HCT116 (cell line): ENCODE results near the gene ACOT11. TPM values are rescaled to one million over a fixed set of nuclear protein-coding genes. Genes with fewer than 3 reads are reported as not detected.

Experiments used
- ATAC-seq: fragments of 200-7000 bp; cut with Tn5 transposase; 2 replicates; pipeline ENCODE4 v1.9.1; 2020; ENCODE audit warnings: mild to moderate bottlenecking, moderate library complexity
- BruUV-seq: library from RNA; stranded (reverse); fragments of 400-500 nt; replicated peaks from 2 replicates; lab custom pipeline; 2021; lab: Mats Ljungman, UMichigan
- CTCF ChIA-PET: fragments of 300-600 bp; sonication (Branson Sonifier 250); formaldehyde crosslinking; loops from one replicate; lab custom pipeline; 2021; ENCODE audit warnings: antibody characterized with exemption; lab: Charles Lee
- POLR2A ChIA-PET: fragments of 300-600, 350-600 bp; sonication (Branson Sonifier 250); formaldehyde crosslinking; loops from one replicate; lab custom pipeline; 2021; ENCODE audit warnings: antibody characterized with exemption; lab: Charles Lee
- RAD21 ChIA-PET, 2 experiments: fragments of 300-600 bp; sonication (Branson Sonifier 250); formaldehyde crosslinking; loops; one replicate each; lab custom pipeline; 2023; ENCODE audit warnings: low total read pairs in 2 of 2; ENCODE audit not compliant: uncharacterized antibody in 2 of 2, unreplicated experiment in 2 of 2, low non-redundant PET in 1 of 2; lab: Charles Lee
- DNase-seq: peaks from one replicate; pipeline ENCODE4 v3.0.0-alpha.2; 2010; ENCODE audit warnings: low read depth, low spot score
- H2AFZ ChIP-seq: fragments of 200-600 bp; shearing (Covaris generic), sonication (generic); 2 replicates; pipeline ENCODE4 v1.6.1; 2017; ENCODE audit warnings: low read depth, mixed run types, mixed read lengths, antibody characterized with exemption, low read length; ENCODE audit not compliant: poor library complexity, severe bottlenecking
- H3K27ac ChIP-seq: 2 replicates; pipeline ENCODE4 v1.5.1; 2012; ENCODE audit warnings: low read depth, low read length
- H3K27me3 ChIP-seq: fragments of 200-600 bp; sonication (generic); 2 replicates; pipeline ENCODE4 v1.6.1; 2016; ENCODE audit warnings: mixed run types, low read length, mixed read lengths; ENCODE audit not compliant: insufficient read depth
- H3K36me3 ChIP-seq, 2 experiments: fragments of 200-500 bp in 1 of 2; fragments of 200-600 bp in 1 of 2; sonication (Bioruptor generic) in 1 of 2; sonication (generic) in 1 of 2; 2 replicates each; pipeline versions ENCODE4 v1.5.1 to v1.6.1; 2014 to 2016; ENCODE audit warnings: low read length in 2 of 2, inconsistent platforms in 1 of 2, mixed read lengths in 1 of 2, mixed run types in 1 of 2; ENCODE audit not compliant: insufficient read depth in 2 of 2, control insufficient read depth in 1 of 2
- H3K4me1 ChIP-seq, 2 experiments: fragments of 200-600 bp in 1 of 2; sonication (generic) in 1 of 2; 2 replicates each; pipeline versions ENCODE4 v1.5.1 to v1.6.1; 2012 to 2017; ENCODE audit warnings: low read length in 2 of 2, inconsistent platforms in 1 of 2, mild to moderate bottlenecking in 1 of 2, mixed read lengths in 1 of 2, mixed run types in 1 of 2, moderate library complexity in 1 of 2; ENCODE audit not compliant: insufficient read depth in 2 of 2, control insufficient read depth in 1 of 2
- H3K4me2 ChIP-seq: fragments of 200-600 bp; sonication (generic); 2 replicates; pipeline ENCODE4 v1.6.1; 2017; ENCODE audit warnings: mixed run types, low read length, mixed read lengths
- H3K4me3 ChIP-seq, 2 experiments: fragments of 200-600 bp in 1 of 2; sonication (generic) in 1 of 2; replicated peaks in 1 of 2; 2 replicates each; pipeline ENCODE4 v1.5.1; 2011 to 2016; ENCODE audit warnings: low read length in 2 of 2, control low read depth in 1 of 2, low read depth in 1 of 2, mild to moderate bottlenecking in 1 of 2, mixed read lengths in 1 of 2, mixed run types in 1 of 2
- H3K79me2 ChIP-seq: fragments of 200-600 bp; sonication (generic); 2 replicates; pipeline ENCODE4 v1.6.1; 2017; ENCODE audit warnings: mild to moderate bottlenecking, mixed run types, low read length, moderate library complexity, mixed read lengths; ENCODE audit not compliant: insufficient read depth
- H3K9ac ChIP-seq: fragments of 200-600 bp; sonication (generic); 2 replicates; pipeline ENCODE4 v1.6.1; 2016; ENCODE audit warnings: low read length, mixed read lengths
- H3K9me2 ChIP-seq: fragments of 200-600 bp; sonication (generic), shearing (Covaris generic); 2 replicates; pipeline ENCODE4 v1.6.1; 2017; ENCODE audit warnings: mixed run types, mild to moderate bottlenecking, moderate library complexity; ENCODE audit not compliant: insufficient read depth
- H3K9me3 ChIP-seq, 2 experiments: fragments of 200-500 bp in 1 of 2; fragments of 200-600 bp in 1 of 2; sonication (Bioruptor generic) in 1 of 2; sonication (generic) in 1 of 2; 2 replicates each; pipeline ENCODE4 v1.6.1; 2014 to 2017; ENCODE audit warnings: low read length in 2 of 2, mixed read lengths in 2 of 2, inconsistent platforms in 1 of 2, low read depth in 1 of 2, mild to moderate bottlenecking in 1 of 2, mixed run types in 1 of 2, moderate library complexity in 1 of 2; ENCODE audit not compliant: control insufficient read depth in 1 of 2, insufficient read depth in 1 of 2
- H4K20me1 ChIP-seq: fragments of 200-600 bp; sonication (generic), shearing (Covaris generic); 2 replicates; pipeline ENCODE4 v1.6.1; 2017; ENCODE audit warnings: mixed run types, mild to moderate bottlenecking, moderate library complexity; ENCODE audit not compliant: insufficient read depth
- ATF3 ChIP-seq: IDR thresholded peaks from 2 replicates; pipeline ENCODE4 v1.6.1; 2012
- CEBPB ChIP-seq: IDR thresholded peaks from 2 replicates; pipeline ENCODE4 v1.6.1; 2012; ENCODE audit warnings: low read depth
- CTCF ChIP-seq, 3 experiments: fragments of 200-600 bp in 1 of 3; sonication (generic) in 1 of 3; IDR thresholded peaks in 2 of 3; conservative IDR thresholded peaks in 1 of 3; 2 replicates each; pipeline ENCODE4 v1.5.1; 2012 to 2017; ENCODE audit warnings: low read depth in 2 of 3, low read length in 2 of 3, antibody characterized with exemption in 1 of 3, borderline replicate concordance in 1 of 3, control low read depth in 1 of 3, mild to moderate bottlenecking in 1 of 3, mixed read lengths in 1 of 3, mixed run types in 1 of 3, moderate library complexity in 1 of 3; ENCODE audit not compliant: insufficient read depth in 1 of 3
- ELF1 ChIP-seq: IDR thresholded peaks from 2 replicates; pipeline ENCODE4 v1.6.1; 2012; ENCODE audit warnings: low read depth, borderline replicate concordance
- EZH2 ChIP-seq: fragments of 200-600 bp; sonication (generic); IDR thresholded peaks from 2 replicates; pipeline ENCODE4 v1.6.1; 2017; ENCODE audit warnings: antibody characterized with exemption, mixed run types
- FOSL1 ChIP-seq: IDR thresholded peaks from 2 replicates; pipeline ENCODE4 v1.6.1; 2012; ENCODE audit warnings: low read depth
- JUND ChIP-seq: IDR thresholded peaks from 2 replicates; pipeline ENCODE4 v1.6.1; 2012
- SP1 ChIP-seq: IDR thresholded peaks from 2 replicates; pipeline ENCODE4 v1.6.1; 2012; ENCODE audit warnings: low read depth
- TCF7L2 ChIP-seq: IDR thresholded peaks from 2 replicates; pipeline ENCODE4 v1.7.0; 2011; ENCODE audit warnings: borderline replicate concordance, inconsistent platforms; ENCODE audit not compliant: insufficient read depth, insufficient read length; ENCODE audit errors: extremely low read depth
- YY1 ChIP-seq: IDR thresholded peaks from 2 replicates; pipeline ENCODE4 v1.6.1; 2011; ENCODE audit warnings: low read length, low read depth, moderate library complexity, mild to moderate bottlenecking; ENCODE audit not compliant: insufficient replicate concordance; ENCODE audit errors: extremely low read depth
- ZNF274 ChIP-seq: fragments of 200-500 bp; sonication (Bioruptor generic); IDR thresholded peaks from 2 replicates; pipeline ENCODE4 v1.6.1; 2014; ENCODE audit warnings: mild to moderate bottlenecking, low read depth, low read length, inconsistent platforms
- intact Hi-C: fragments of 100-400 bp; cut with micrococcal nuclease; formaldehyde crosslinking; loops from 2 replicates; pipeline ENCODE4 v1.10.0; 2022
- total RNA-seq: library from RNA; stranded (reverse); gene quantifications from one replicate; pipeline ENCODE4 v1.2.1, GENCODE V29; 2021; ENCODE audit not compliant: unreplicated experiment

ACOT11 gene
- total RNA-seq, 1 experiment from 2014 or later = 31.1 TPM

- Histone ChIP-seq H3K27ac (no peak overlapping the region), H3K4me2 (peak overlapping the region; percentile 8; the same call in 1 of the 2 replicates), H3K79me2 (no peaks in the 10 kb centered on the region), H4K20me1 (no peaks in the 10 kb centered on the region), H3K4me3 (no peak overlapping the region), H3K9me2 (no peaks in the 10 kb centered on the region), H3K27me3 (no peaks in the 10 kb centered on the region), H3K9me3 (no peaks in the 10 kb centered on the region), H2AFZ (no peak overlapping the region), H3K4me1 (peaks cover 2 to 10% of the 10 kb centered on the region in 2 experiments; a peak in 2 of 4 replicates), H3K9ac (no peak overlapping the region), H3K36me3 (no peaks in the 10 kb centered on the region)
- RAD21 ChIA-PET = no interaction called here
- no peak for TF ChIP-seq YY1
- TF ChIP-seq JUND = 0 out of 2 replicates have a peak, but pooled peaks have one; percentile 16
- no peak for TF ChIP-seq CTCF (IDR thresholded peaks at IDR 0.05 in 2 of 3, conservative IDR thresholded peaks at IDR 0.05 in 1 of 3; ENCODE audit: borderline replicate concordance in 1 of 3, insufficient read depth in 1 of 3, low read depth in 2 of 3, low read length in 2 of 3)
- no TSS peak for BruUV-seq
- CTCF ChIA-PET = interaction anchor here (1.0 kb wide), 1 partner anchor 25 kb away, joined by 3 read pairs; no protein-coding TSS in a partner anchor
- DNase-seq = no peak
- intact Hi-C loops = no loop called here
- ATAC-seq = no peak; the same call in none of the 2 replicates
- POLR2A ChIA-PET = interaction anchor here (0.6 to 1.3 kb wide), 2 partner anchors 16 to 17 kb away, joined by 3 to 4 read pairs; no protein-coding TSS in a partner anchor
These were observed 31.6 kb upstream of the ACOT11 start for GRCh38 chr1:54516249-54516920.

GRCh38 chr1:54517496-54517895 lies 30.5 kb upstream of the ACOT11 start:
- no peaks in the 10 kb centered on the region for H3K36me3 ChIP-seq
- H3K79me2 ChIP-seq = no peaks in the 10 kb centered on the region
- H3K4me3 ChIP-seq = no peak overlapping the region
- H3K9me3 ChIP-seq = no peaks in the 10 kb centered on the region
- H3K9ac ChIP-seq = no peak overlapping the region
- peaks cover 2 to 10% of the 10 kb centered on the region in 2 experiments; a peak in 2 of 4 replicates for H3K4me1 ChIP-seq
- H3K27me3 ChIP-seq = no peaks in the 10 kb centered on the region
- CTCF ChIA-PET = no interaction called here
- RAD21 ChIA-PET = no interaction called here
- H3K4me2 ChIP-seq = no peak overlapping the region
- H2AFZ ChIP-seq = no peak overlapping the region
- no peaks in the 10 kb centered on the region for H4K20me1 ChIP-seq
- POLR2A ChIA-PET = no interaction called here
- DNase-seq (no peak), ATAC-seq (no peak)
- intact Hi-C loops = no loop called here
- H3K9me2 ChIP-seq = no peaks in the 10 kb centered on the region
- TF ChIP-seq ATF3 (no peak), FOSL1 (no peak), CTCF (IDR thresholded peaks at IDR 0.05 in 2 of 3, conservative IDR thresholded peaks at IDR 0.05 in 1 of 3; ENCODE audit: borderline replicate concordance in 1 of 3, insufficient read depth in 1 of 3, low read depth in 2 of 3, low read length in 2 of 3) (no peak), EZH2 (no peak), SP1 (no peak), CEBPB (no peak), ELF1 (no peak), TCF7L2 (no peak), ZNF274 (no peak)
- BruUV-seq = no TSS peak
- no peak overlapping the region for H3K27ac ChIP-seq
